ENCODE measurements around the gene PLXNA4. TPM values are rescaled to one million over a fixed set of nuclear protein-coding genes. Genes with fewer than 3 reads are reported as not detected.

The PLXNA4 gene
- total RNA-seq, 2 donors from 2014 or later, result 24.0 to 42.7 TPM

DNA sequence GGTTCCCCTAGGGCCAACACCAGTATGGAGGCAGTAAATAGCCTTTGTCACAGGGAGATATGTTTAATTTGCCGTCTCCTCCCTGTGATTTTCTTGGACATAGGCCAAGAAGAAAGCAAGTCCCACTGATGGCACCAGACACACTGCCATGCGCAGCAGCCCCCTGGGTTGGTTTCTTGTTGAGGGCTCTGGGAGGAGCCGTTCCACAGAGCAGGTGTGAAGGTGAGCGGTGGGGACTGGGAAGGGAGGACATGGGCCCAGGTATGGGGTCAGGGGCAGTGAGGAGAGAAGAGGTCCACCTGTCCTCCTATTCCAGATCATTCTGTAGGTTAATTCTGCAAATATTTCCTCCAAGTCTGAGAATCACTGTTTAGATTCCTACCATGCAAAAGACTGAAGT, 376.1 kb downstream of the PLXNA4 start:
- Mint-ChIP-seq H3K4me1 (no peaks in the 10 kb centered on the region), H3K36me3 (ENCODE audit: low read depth) (peaks cover 31% of the 10 kb centered on the region)
- WGBS, 2 experiments (ENCODE audit: insufficient coverage in 1 of 2, insufficient read length in 1 of 2), result 93 to 94% methylated on average over 3 to 4 of the region's 4 CpGs

DNA sequence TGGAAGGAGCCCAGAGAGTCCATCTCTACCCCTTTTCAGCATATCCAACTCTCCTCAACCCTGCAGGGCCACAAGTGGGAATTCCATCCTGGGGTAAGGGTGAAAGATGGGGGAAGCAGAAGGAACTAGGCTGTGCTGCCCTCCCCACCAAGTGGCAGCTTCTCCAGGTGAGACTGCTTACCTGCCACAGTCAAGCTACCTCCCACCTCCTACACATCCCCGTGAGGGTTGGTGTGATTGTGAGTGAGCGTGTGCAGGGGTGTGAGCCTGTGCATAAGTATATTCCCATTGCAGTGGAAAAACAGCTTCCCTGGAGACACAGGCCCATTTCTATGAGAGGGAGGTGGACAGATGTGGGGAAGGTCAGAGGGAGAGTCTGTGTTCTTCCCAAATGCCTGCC, 376.6 kb downstream of the PLXNA4 start:
- no peaks in the 10 kb centered on the region for H3K9me3 ChIP-seq (ENCODE audit: control insufficient read depth, low read length)
- H3K4me3 Mint-ChIP-seq, result no peak overlapping the region
- no peak overlapping the region for H3K9ac ChIP-seq (ENCODE audit: extremely low read depth, low read length, poor library complexity, severe bottlenecking)
- H3K27me3 ChIP-seq (ENCODE audit: control insufficient read depth, insufficient read depth, low read length, poor library complexity, severe bottlenecking), result no peaks in the 10 kb centered on the region
- no peaks in the 10 kb centered on the region for H3K9me3 Mint-ChIP-seq
- no peaks in the 10 kb centered on the region for H3K4me1 Mint-ChIP-seq
- no peaks in the 10 kb centered on the region for H3K27me3 Mint-ChIP-seq (ENCODE audit: insufficient read depth)
- no peaks in the 10 kb centered on the region for H3K4me1 ChIP-seq (ENCODE audit: control insufficient read depth, insufficient read depth, low read length)
- TF ChIP-seq, protein P1, sequence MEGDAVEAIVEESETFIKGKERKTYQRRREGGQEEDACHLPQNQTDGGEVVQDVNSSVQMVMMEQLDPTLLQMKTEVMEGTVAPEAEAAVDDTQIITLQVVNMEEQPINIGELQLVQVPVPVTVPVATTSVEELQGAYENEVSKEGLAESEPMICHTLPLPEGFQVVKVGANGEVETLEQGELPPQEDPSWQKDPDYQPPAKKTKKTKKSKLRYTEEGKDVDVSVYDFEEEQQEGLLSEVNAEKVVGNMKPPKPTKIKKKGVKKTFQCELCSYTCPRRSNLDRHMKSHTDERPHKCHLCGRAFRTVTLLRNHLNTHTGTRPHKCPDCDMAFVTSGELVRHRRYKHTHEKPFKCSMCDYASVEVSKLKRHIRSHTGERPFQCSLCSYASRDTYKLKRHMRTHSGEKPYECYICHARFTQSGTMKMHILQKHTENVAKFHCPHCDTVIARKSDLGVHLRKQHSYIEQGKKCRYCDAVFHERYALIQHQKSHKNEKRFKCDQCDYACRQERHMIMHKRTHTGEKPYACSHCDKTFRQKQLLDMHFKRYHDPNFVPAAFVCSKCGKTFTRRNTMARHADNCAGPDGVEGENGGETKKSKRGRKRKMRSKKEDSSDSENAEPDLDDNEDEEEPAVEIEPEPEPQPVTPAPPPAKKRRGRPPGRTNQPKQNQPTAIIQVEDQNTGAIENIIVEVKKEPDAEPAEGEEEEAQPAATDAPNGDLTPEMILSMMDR (conservative IDR thresholded peaks at IDR 0.05), result no peak
- H3K36me3 Mint-ChIP-seq (ENCODE audit: low read depth), result peaks cover 31% of the 10 kb centered on the region
- no peak overlapping the region for H3K27ac ChIP-seq (ENCODE audit: low read depth, low read length)
- H3K27ac Mint-ChIP-seq, result no peak overlapping the region
- WGBS, 2 experiments (ENCODE audit: insufficient coverage in 1 of 2, insufficient read length in 1 of 2), result 89% methylated on average over 2 of the region's 2 CpGs; no CpG with 5 or more reads in 1 of the 2 experiments
- DNase-seq, result no peak
- H3K4me3 ChIP-seq (ENCODE audit: low read length), result no peak overlapping the region
- H3K36me3 ChIP-seq (ENCODE audit: control insufficient read depth, insufficient read depth, low read length), result peaks cover 9% of the 10 kb centered on the region

More for the DNA sequence above, 376.1 kb downstream of the PLXNA4 start:
- Mint-ChIP-seq H3K27me3 (ENCODE audit: insufficient read depth) (no peaks in the 10 kb centered on the region), H3K9me3 (no peaks in the 10 kb centered on the region), H3K27ac (no peak overlapping the region), H3K4me3 (no peak overlapping the region)
- Histone ChIP-seq H3K4me3 (ENCODE audit: low read length) (no peak overlapping the region), H3K9me3 (ENCODE audit: control insufficient read depth, low read length) (no peaks in the 10 kb centered on the region), H3K36me3 (ENCODE audit: control insufficient read depth, insufficient read depth, low read length) (peaks cover 9% of the 10 kb centered on the region), H3K27ac (ENCODE audit: low read depth, low read length) (no peak overlapping the region), H3K9ac (ENCODE audit: extremely low read depth, low read length, poor library complexity, severe bottlenecking) (no peak overlapping the region), H3K27me3 (ENCODE audit: control insufficient read depth, insufficient read depth, low read length, poor library complexity, severe bottlenecking) (no peaks in the 10 kb centered on the region), H3K4me1 (ENCODE audit: control insufficient read depth, insufficient read depth, low read length) (no peaks in the 10 kb centered on the region)
- TF ChIP-seq, protein P1 (conservative IDR thresholded peaks at IDR 0.05), result no peak
- no peak for DNase-seq

DNA sequence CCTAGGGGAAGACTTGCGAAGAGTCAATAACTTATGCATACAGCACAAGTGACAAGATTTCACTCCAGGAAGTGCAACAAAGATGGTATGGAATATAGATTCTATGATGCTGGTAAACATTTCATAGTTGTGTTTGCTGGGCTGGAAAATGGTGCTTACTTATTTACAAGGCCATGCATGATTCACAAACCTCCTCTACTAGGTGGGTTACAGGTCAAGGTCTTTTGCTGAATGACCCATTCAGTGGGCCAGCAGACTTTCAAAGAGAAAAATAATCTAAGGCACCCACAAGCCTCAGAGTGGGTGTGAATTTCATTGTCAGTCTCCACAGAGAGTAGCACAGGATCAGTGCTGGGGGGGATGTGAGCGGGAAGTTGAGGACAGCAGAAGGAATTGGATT, 378.5 kb downstream of the PLXNA4 start:
- no peak overlapping the region for H3K9ac ChIP-seq (ENCODE audit: extremely low read depth, low read length, poor library complexity, severe bottlenecking)
- TF ChIP-seq, protein P1 (conservative IDR thresholded peaks at IDR 0.05), result no peak
- Mint-ChIP-seq H3K36me3 (ENCODE audit: low read depth) (peaks cover 41% of the 10 kb centered on the region), H3K9me3 (no peaks in the 10 kb centered on the region), H3K27me3 (ENCODE audit: insufficient read depth) (no peaks in the 10 kb centered on the region), H3K4me1 (no peaks in the 10 kb centered on the region), H3K27ac (no peak overlapping the region), H3K4me3 (no peak overlapping the region)
- no peaks in the 10 kb centered on the region for H3K27me3 ChIP-seq (ENCODE audit: control insufficient read depth, insufficient read depth, low read length, poor library complexity, severe bottlenecking)
- no peak for DNase-seq
- WGBS, 2 experiments (ENCODE audit: insufficient coverage in 1 of 2, insufficient read length in 1 of 2), result 85 to 95% methylated on average over 2 of the region's 2 CpGs
- H3K9me3 ChIP-seq (ENCODE audit: control insufficient read depth, low read length), result no peaks in the 10 kb centered on the region
- peaks cover 15% of the 10 kb centered on the region for H3K36me3 ChIP-seq (ENCODE audit: control insufficient read depth, insufficient read depth, low read length)
- H3K4me1 ChIP-seq (ENCODE audit: control insufficient read depth, insufficient read depth, low read length), result no peaks in the 10 kb centered on the region
- no peak overlapping the region for H3K27ac ChIP-seq (ENCODE audit: low read depth, low read length)
- H3K4me3 ChIP-seq (ENCODE audit: low read length), result no peak overlapping the region

Measured in endodermal cell (in vitro differentiated cells).